ENCODE results near the gene DDX25. TPM values are rescaled to one million over a fixed set of nuclear protein-coding genes. Genes with fewer than 3 reads are reported as not detected.

DDX25 gene
- total RNA-seq, 6 donors from 2014 or later = 0.31 TPM; not detected in 5

GRCh38 chr11:125872138-125872491 is 32.2 kb upstream of the DDX25 start:
- ATAC-seq (ENCODE audit: low FRiP score in 2 of 2) = no peak

GRCh38 chr11:125873881-125874555 is 30.3 kb upstream of the DDX25 start:
- no peaks in the 10 kb centered on the region for H3K9me3 ChIP-seq
- TF ChIP-seq POLR2AphosphoS5 (IDR thresholded peaks at IDR 0.05) (no peak), EP300 (IDR thresholded peaks at IDR 0.05) (no peak), POLR2A (IDR thresholded peaks at IDR 0.05) (no peak), CTCF (IDR thresholded peaks at IDR 0.05) (no peak)
- H3K36me3 ChIP-seq = no peaks in the 10 kb centered on the region
- 71 to 77% methylated on average over 18 to 20 of the region's 20 CpGs for WGBS, 2 donors
- no peaks in the 10 kb centered on the region for H3K27me3 ChIP-seq
- no peak overlapping the region for H3K27ac ChIP-seq
- ATAC-seq (ENCODE audit: low FRiP score in 2 of 2) (peak in 1 of 2 donors; percentile 53), DNase-seq (no peak)
- no peak overlapping the region for H3K4me3 ChIP-seq
- no peaks in the 10 kb centered on the region for H3K4me1 ChIP-seq

More at GRCh38 chr11:125872138-125872491, 32.2 kb upstream of the DDX25 start:
- Histone ChIP-seq H3K27ac (no peak overlapping the region), H3K4me3 (no peak overlapping the region), H3K27me3 (no peaks in the 10 kb centered on the region), H3K4me1 (no peaks in the 10 kb centered on the region), H3K36me3 (no peaks in the 10 kb centered on the region), H3K9me3 (no peaks in the 10 kb centered on the region)
- DNase-seq = no peak
- TF ChIP-seq POLR2AphosphoS5 (IDR thresholded peaks at IDR 0.05) = no peak
- no peak for TF ChIP-seq POLR2A (IDR thresholded peaks at IDR 0.05)
- no peak for TF ChIP-seq EP300 (IDR thresholded peaks at IDR 0.05)
- no peak for TF ChIP-seq CTCF (IDR thresholded peaks at IDR 0.05)

- Histone ChIP-seq H3K4me1 (no peaks in the 10 kb centered on the region), H3K9me3 (no peaks in the 10 kb centered on the region), H3K27ac (no peak overlapping the region), H3K36me3 (no peaks in the 10 kb centered on the region), H3K27me3 (no peaks in the 10 kb centered on the region), H3K4me3 (no peak overlapping the region)
- ATAC-seq (ENCODE audit: low FRiP score in 2 of 2) (peak in 1 of 2 donors; percentile 95), DNase-seq (no peak)
- TF ChIP-seq POLR2A (IDR thresholded peaks at IDR 0.05) (no peak), CTCF (IDR thresholded peaks at IDR 0.05) (peak; percentile 39 to 75 (median 64))
- 13 to 14% methylated on average over 8 of the region's 8 CpGs for WGBS, 2 donors
These were observed 29.7 kb upstream of the DDX25 start for GRCh38 chr11:125874556-125875124.

GRCh38 chr11:125881291-125881690 is 23.0 kb upstream of the DDX25 start:
- H3K9me3 ChIP-seq = no peaks in the 10 kb centered on the region
- no peak overlapping the region for H3K27ac ChIP-seq
- DNase-seq = no peak
- no peaks in the 10 kb centered on the region for H3K36me3 ChIP-seq
- TF ChIP-seq POLR2AphosphoS5 (IDR thresholded peaks at IDR 0.05) = no peak
- no peak for TF ChIP-seq POLR2A (IDR thresholded peaks at IDR 0.05)
- no peak for TF ChIP-seq EP300 (IDR thresholded peaks at IDR 0.05)
- no peak for TF ChIP-seq CTCF (IDR thresholded peaks at IDR 0.05)
- no peaks in the 10 kb centered on the region for H3K4me1 ChIP-seq
- no peak overlapping the region for H3K4me3 ChIP-seq
- no peaks in the 10 kb centered on the region for H3K27me3 ChIP-seq
- WGBS, 2 donors = 61 to 81% methylated on average over 1 of the region's 1 CpG
- ATAC-seq (ENCODE audit: low FRiP score in 2 of 2) = no peak

GRCh38 chr11:125883375-125883774 is 20.9 kb upstream of the DDX25 start:
- no peak for TF ChIP-seq CTCF (IDR thresholded peaks at IDR 0.05)
- TF ChIP-seq POLR2AphosphoS5 (IDR thresholded peaks at IDR 0.05) = no peak
- no peak for TF ChIP-seq EP300 (IDR thresholded peaks at IDR 0.05)
- no peak for TF ChIP-seq POLR2A (IDR thresholded peaks at IDR 0.05)
- H3K27ac ChIP-seq = no peak overlapping the region
- no peak for ATAC-seq (ENCODE audit: low FRiP score in 2 of 2)

More at GRCh38 chr11:125883375-125883774, 20.9 kb upstream of the DDX25 start:
- no peaks in the 10 kb centered on the region for H3K9me3 ChIP-seq
- WGBS, 2 donors = 73 to 81% methylated on average over 8 of the region's 8 CpGs
- no peaks in the 10 kb centered on the region for H3K27me3 ChIP-seq
- peaks cover 3 to 9% (median 4%) of the 10 kb centered on the region in 4 donors for H3K4me1 ChIP-seq
- no peak overlapping the region for H3K4me3 ChIP-seq
- no peak for DNase-seq
- H3K36me3 ChIP-seq = no peaks in the 10 kb centered on the region
